A673 (cell line): ENCODE data around the gene TFAM. TPM values are rescaled to one million over a fixed set of nuclear protein-coding genes. Genes with fewer than 3 reads are reported as not detected.

Experiments used
- BruUV-seq: library from RNA; stranded (reverse); fragments of 400-500 nt; replicated peaks from 2 replicates; lab custom pipeline; 2021; lab: Mats Ljungman, UMichigan
- CTCF ChIA-PET: fragments of 300-600 bp; sonication (Branson Sonifier 250); formaldehyde crosslinking; loops from one replicate; lab custom pipeline; 2022; ENCODE audit warnings: antibody characterized with exemption; lab: Charles Lee
- POLR2A ChIA-PET: fragments of 300-600 bp; sonication (Branson Sonifier 250); formaldehyde crosslinking; loops from one replicate; lab custom pipeline; 2022; ENCODE audit warnings: antibody characterized with exemption; ENCODE audit not compliant: low non-redundant PET; lab: Charles Lee
- DNase-seq: peaks from one replicate; pipeline ENCODE4 v3.0.0-alpha.2; 2015; ENCODE audit warnings: low spot score
- H3K27ac ChIP-seq: fragments of 200-600 bp; sonication (generic); 2 replicates; pipeline ENCODE4 v1.5.1; 2016; ENCODE audit warnings: mixed run types, low read depth, mild to moderate bottlenecking, mixed read lengths, antibody characterized with exemption, low read length; ENCODE audit not compliant: poor library complexity, severe bottlenecking
- H3K27me3 ChIP-seq: fragments of 200-600 bp; sonication (generic); replicated peaks from 2 replicates; pipeline ENCODE4 v1.6.1; 2017; ENCODE audit warnings: mixed run types, low read depth, mild to moderate bottlenecking, mixed read lengths, antibody characterized with exemption, low read length; ENCODE audit not compliant: insufficient read depth, poor library complexity
- H3K36me3 ChIP-seq: fragments of 200-600 bp; sonication (generic); 2 replicates; pipeline ENCODE4 v1.6.1; 2016; ENCODE audit warnings: mixed run types, mild to moderate bottlenecking, mixed read lengths, antibody characterized with exemption, low read length; ENCODE audit not compliant: insufficient read depth, poor library complexity, severe bottlenecking
- H3K4me1 ChIP-seq: fragments of 200-600 bp; sonication (generic); 2 replicates; pipeline ENCODE4 v1.6.1; 2017; ENCODE audit warnings: mixed run types, mild to moderate bottlenecking, mixed read lengths, antibody characterized with exemption, low read length; ENCODE audit not compliant: insufficient read depth, poor library complexity, severe bottlenecking
- H3K4me3 ChIP-seq: fragments of 200-600 bp; sonication (generic); 2 replicates; pipeline ENCODE4 v1.5.1; 2016; ENCODE audit warnings: low read depth, mixed run types, mild to moderate bottlenecking, mixed read lengths, low read length; ENCODE audit not compliant: poor library complexity, severe bottlenecking
- H3K9me3 ChIP-seq: fragments of 200-600 bp; sonication (generic); 2 replicates; pipeline ENCODE4 v1.6.1; 2016; ENCODE audit warnings: mixed run types, low read depth, mild to moderate bottlenecking, mixed read lengths, antibody characterized with exemption, low read length; ENCODE audit not compliant: poor library complexity, severe bottlenecking
- CTCF ChIP-seq: fragments of 300-800, 200-600 bp; sonication (generic); conservative IDR thresholded peaks from 2 replicates; pipeline ENCODE4 v1.5.1; 2017; ENCODE audit warnings: low read depth, mild to moderate bottlenecking, antibody characterized with exemption, low read length, moderate library complexity, mixed read lengths
- EZH2 ChIP-seq: fragments of 200-600 bp; sonication (generic); IDR thresholded peaks from 2 replicates; pipeline ENCODE4 v1.6.1; 2017; ENCODE audit warnings: borderline replicate concordance, low read depth, mild to moderate bottlenecking, mixed read lengths, antibody characterized with exemption, low read length; ENCODE audit not compliant: poor library complexity, severe bottlenecking
- intact Hi-C: fragments of 100-400 bp; cut with micrococcal nuclease; formaldehyde crosslinking; loops from one replicate; pipeline ENCODE4 v1.10.0; 2022; ENCODE audit not compliant: unreplicated experiment
- total RNA-seq: library from RNA; stranded (reverse); gene quantifications from 2 replicates; pipeline ENCODE4 v1.2.3, GENCODE V29; 2021

The TFAM gene
- total RNA-seq, 1 experiment from 2014 or later: 113 TPM

- CTCF ChIA-PET: interaction anchor here (0.6 kb wide), 1 partner anchor 513 kb away, joined by 3 read pairs; no protein-coding TSS in a partner anchor
Observed at GRCh38 chr10:58358947-58359346, 26.3 kb upstream of the TFAM start.

GRCh38 chr10:58359541-58359940, 25.7 kb upstream of the TFAM start:
- Histone ChIP-seq H3K36me3 (no peaks in the 10 kb centered on the region), H3K4me1 (peaks cover 25% of the 10 kb centered on the region), H3K9me3 (no peaks in the 10 kb centered on the region), H3K27ac (no peak overlapping the region), H3K27me3 (no peaks in the 10 kb centered on the region), H3K4me3 (no peak overlapping the region)
- CTCF ChIA-PET: interaction anchor here (0.6 kb wide), 1 partner anchor 513 kb away, joined by 3 read pairs; no protein-coding TSS in a partner anchor
- intact Hi-C loops: no loop called here
- BruUV-seq: no TSS peak
- TF ChIP-seq CTCF: no peak
- TF ChIP-seq EZH2: no peak
- POLR2A ChIA-PET: no interaction called here
- DNase-seq: no peak

More at GRCh38 chr10:58358947-58359346, 26.3 kb upstream of the TFAM start:
- TF ChIP-seq CTCF: no peak
- TF ChIP-seq EZH2: no peak
- peaks cover 25% of the 10 kb centered on the region for H3K4me1 ChIP-seq
- intact Hi-C loops: no loop called here
- no peaks in the 10 kb centered on the region for H3K9me3 ChIP-seq
- POLR2A ChIA-PET: no interaction called here
- no TSS peak for BruUV-seq
- no peaks in the 10 kb centered on the region for H3K36me3 ChIP-seq
- H3K27me3 ChIP-seq: no peaks in the 10 kb centered on the region
- no peak overlapping the region for H3K27ac ChIP-seq
- no peak for DNase-seq
- H3K4me3 ChIP-seq: no peak overlapping the region

GRCh38 chr10:58360412-58361004, 24.7 kb upstream of the TFAM start:
- H3K4me1 ChIP-seq: peaks cover 17% of the 10 kb centered on the region
- no peak for DNase-seq
- H3K9me3 ChIP-seq: no peaks in the 10 kb centered on the region
- no peaks in the 10 kb centered on the region for H3K36me3 ChIP-seq
- ChIA-PET POLR2A (interaction anchor here (0.6 kb wide), 1 partner anchor 1388 kb away, joined by 3 read pairs; no protein-coding TSS in a partner anchor), CTCF (no interaction called here)
- no peak overlapping the region for H3K27ac ChIP-seq
- no peaks in the 10 kb centered on the region for H3K27me3 ChIP-seq
- intact Hi-C loops: no loop called here
- no peak overlapping the region for H3K4me3 ChIP-seq
- no TSS peak for BruUV-seq
- no peak for TF ChIP-seq CTCF
- TF ChIP-seq EZH2: no peak
